22Rv1 (cell line): ENCODE results near the gene FAM131C.

ENCODE experiments used
- ZFX ChIP-seq: fragments of 450-650 bp; IDR thresholded peaks from 2 replicates; pipeline ENCODE4 v1.6.1; 2017; ENCODE audit warnings: antibody characterized with exemption, borderline replicate concordance
- TF ChIP-seq, protein P1 (sequence below): fragments of 450-650 bp; IDR thresholded peaks from 2 replicates; pipeline ENCODE4 v1.5.1; 2017; ENCODE audit warnings: mild to moderate bottlenecking

GRCh38 chr1:16063226-16063829 lies 10.1 kb downstream of the FAM131C start:
- TF ChIP-seq, protein P1, sequence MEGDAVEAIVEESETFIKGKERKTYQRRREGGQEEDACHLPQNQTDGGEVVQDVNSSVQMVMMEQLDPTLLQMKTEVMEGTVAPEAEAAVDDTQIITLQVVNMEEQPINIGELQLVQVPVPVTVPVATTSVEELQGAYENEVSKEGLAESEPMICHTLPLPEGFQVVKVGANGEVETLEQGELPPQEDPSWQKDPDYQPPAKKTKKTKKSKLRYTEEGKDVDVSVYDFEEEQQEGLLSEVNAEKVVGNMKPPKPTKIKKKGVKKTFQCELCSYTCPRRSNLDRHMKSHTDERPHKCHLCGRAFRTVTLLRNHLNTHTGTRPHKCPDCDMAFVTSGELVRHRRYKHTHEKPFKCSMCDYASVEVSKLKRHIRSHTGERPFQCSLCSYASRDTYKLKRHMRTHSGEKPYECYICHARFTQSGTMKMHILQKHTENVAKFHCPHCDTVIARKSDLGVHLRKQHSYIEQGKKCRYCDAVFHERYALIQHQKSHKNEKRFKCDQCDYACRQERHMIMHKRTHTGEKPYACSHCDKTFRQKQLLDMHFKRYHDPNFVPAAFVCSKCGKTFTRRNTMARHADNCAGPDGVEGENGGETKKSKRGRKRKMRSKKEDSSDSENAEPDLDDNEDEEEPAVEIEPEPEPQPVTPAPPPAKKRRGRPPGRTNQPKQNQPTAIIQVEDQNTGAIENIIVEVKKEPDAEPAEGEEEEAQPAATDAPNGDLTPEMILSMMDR, result no peak
- no peak for TF ChIP-seq ZFX
